GM19324 (cell line): ENCODE measurements around the gene ZFPM1.
"Not testable (repeated sequence)": the region's sequence is repeated elsewhere in the genome, so short reads cannot be mapped to it uniquely, and the experiment has no call there.

Experiments used
- ATAC-seq: cut with Tn5 transposase; IDR thresholded peaks from one replicate; pipeline ENCODE4 v1.9.1; 2021; ENCODE audit warnings: mild to moderate bottlenecking, moderate library complexity; ENCODE audit not compliant: unreplicated experiment, low FRiP score

The ZFPM1 gene

GRCh38 chr16:88477631-88478519 lies 24.8 kb downstream of the ZFPM1 start:
- no peak for ATAC-seq

GRCh38 chr16:88478889-88479792 lies 26.1 kb downstream of the ZFPM1 start:
- no peak for ATAC-seq

DNA sequence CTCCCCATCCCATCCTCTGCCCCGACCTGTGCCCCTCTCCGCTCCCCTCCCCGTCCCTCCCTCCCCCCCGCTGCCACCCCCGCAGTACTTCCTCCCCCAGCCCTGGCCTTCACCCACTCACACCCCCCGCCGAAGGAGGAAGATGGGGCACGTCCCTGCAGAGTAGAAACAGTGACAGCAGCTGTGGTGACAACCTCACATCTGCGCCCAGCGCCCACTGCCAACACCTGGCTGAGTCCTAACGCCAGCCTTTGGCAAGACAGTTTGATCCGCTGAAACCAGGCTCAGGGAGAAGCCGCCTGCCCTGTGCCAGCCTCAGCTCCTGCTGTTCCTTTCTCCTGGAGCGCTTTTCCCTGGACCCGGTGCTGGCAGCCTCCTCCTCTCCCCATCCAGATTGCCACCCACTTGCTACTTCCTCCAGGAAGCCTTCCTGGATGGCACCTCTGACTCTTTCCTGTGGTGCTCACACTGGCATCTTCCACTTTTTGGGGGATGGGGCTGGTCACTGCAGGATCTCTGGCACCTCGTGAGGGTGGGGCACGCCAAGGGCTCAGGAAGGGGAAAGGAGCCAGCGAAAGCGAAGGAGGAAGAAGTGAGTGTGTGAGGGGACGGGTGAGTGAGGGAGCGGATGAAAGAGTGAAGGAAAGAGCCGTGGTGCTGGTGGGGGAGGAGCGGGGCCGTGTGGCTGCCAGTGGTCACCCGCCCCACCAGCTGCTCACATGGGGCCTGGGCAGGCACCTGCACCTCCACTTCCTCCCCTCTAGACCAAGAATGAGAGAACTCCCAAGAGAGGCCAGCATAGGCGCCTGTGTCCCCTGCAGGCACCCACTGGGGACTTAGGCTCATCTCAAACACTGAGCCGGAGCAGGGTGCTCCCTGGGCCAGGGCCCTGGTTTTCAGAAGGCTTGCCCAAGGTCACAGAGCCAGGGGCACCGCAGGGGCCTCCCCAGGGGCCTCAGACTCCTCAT lies 27.0 kb downstream of the ZFPM1 start:
- ATAC-seq: no peak

DNA sequence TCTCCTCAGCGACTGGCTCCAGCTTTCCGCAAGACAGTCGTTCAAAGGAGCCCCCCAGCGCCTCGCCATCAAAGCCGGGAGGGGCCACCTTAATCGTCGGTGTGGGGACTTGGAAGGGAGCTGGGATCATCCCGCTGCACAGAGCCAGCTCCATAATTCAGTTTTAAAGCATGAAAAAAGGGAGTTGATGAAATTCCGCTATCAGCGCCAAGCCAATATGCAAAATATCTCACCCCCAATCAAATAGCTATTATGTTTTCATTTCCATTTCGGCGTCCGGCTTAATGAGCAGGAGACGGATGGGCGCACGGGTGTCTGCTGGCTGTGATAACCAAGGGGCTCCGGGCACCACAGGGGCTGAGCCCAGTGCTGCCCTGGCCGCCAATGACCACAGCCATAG lies 27.7 kb downstream of the ZFPM1 start:
- no peak for ATAC-seq

- no peak for ATAC-seq
These were observed 28.8 kb downstream of the ZFPM1 start for GRCh38 chr16:88481851-88482250.

GRCh38 chr16:88482630-88483391 lies 29.7 kb downstream of the ZFPM1 start:
- ATAC-seq: no peak

DNA sequence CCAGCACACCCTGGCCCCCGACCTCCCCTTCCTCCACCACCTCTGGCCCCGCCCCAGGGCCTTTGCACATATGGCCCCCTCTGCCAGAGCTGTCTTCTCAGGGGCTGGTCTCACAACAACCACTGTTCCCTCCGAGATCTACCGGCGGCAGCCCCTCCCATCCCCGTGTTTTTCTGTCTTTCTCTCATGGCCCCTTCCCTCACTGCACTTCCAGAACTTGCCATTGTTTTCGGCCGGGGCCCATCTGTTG lies 30.2 kb downstream of the ZFPM1 start:
- no peak for ATAC-seq

DNA sequence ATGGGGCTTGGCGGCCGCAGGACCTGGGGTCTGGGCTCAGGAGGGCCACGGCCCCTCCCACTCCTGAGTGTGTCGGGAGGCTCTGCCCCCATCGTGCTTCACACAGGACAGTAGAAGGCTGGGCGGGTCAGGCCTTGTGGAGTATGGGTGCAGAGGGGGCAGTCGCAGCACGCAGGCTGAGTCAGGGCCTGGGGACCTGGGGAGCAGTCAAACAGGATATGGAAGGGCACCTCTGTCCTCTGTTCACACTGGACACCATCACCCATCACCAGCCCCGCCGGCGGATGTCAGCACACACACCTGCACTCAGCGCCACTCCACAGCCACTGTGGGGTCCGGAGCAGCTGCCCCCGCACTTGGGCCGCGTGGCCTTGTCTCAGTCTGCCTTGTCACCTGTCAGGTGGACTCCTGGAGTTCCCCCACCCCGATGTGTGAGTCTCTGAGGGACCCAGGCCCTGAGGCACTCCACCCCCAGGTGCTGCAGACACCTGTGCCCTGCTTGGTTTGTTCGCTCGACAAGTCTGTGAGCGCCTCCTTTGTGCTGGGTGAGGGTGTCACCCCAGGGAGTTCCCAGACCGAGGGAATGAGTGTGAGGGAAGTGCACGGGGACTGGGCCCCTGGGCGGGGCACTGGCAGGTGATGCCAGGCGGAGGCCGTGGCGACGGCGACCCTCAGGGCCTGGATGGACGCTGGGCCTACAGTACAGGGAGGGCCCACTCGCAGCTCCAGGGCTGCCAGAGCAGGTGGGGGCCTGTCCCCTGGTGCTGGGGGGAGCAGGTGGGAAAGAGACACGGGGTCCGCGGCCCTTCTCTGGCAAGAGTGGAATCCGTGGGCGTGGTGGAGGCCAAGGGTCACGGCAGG lies 31.7 kb downstream of the ZFPM1 start:
- no peak for ATAC-seq

DNA sequence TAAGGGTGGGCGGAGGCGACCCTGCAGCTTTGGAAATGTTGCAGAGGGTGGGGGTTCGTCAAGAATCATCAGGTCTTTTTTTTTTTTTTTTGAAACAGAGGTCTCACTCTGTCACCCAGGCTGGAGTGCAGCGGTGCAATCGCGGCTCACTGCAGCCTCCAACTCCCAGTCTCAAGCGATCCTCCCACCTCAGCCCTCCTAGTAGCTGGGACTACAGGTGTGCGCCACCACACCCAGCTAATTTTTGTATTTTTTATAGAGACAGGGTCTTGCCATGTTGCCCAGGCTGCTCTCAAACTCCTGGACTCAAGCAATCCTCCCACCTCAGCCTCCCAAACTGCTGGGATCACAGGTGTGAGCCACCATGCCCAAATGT lies 32.3 kb downstream of the ZFPM1 start:
- ATAC-seq: not testable (repeated sequence)

DNA sequence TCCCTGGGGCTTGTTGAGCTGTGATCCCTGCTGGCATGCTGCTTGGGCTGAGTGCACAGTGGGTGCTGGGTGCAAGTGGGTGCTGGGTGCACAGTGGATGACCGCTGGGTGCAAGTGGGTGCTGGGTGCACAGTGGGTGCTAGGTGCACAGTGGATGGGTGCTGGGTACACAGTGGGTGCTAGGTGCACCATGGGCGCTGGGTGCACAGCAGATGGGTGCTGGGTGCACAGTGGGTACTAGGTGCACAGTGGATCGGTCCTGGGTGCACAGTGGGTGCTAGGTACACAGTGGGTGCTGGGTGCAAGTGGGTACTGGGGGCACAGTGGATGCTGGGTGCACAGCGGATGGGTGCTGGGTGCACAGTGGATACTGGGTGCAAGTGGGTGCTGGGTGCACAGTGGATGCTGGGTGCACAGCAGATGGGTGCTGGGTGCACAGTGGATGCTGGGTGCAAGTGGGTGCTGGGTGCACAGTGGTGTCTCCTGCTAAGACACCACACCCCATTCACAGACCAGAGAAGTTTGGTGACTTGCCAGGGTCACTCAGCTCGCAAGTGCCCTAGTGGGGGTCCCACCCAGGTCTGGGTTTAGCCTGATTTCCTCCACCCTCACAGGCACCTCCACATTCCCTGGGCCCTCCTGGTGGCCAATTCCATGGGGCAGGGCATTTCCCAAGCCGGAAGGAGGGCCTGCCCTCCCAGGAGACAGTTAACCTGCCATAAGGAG lies 33.5 kb downstream of the ZFPM1 start:
- no peak for ATAC-seq

GRCh38 chr16:88487124-88487432 lies 34.0 kb downstream of the ZFPM1 start:
- no peak for ATAC-seq

GRCh38 chr16:88487920-88488851 lies 35.1 kb downstream of the ZFPM1 start:
- ATAC-seq: no peak

- no peak for ATAC-seq
These were observed 36.2 kb downstream of the ZFPM1 start for GRCh38 chr16:88489163-88489741.

GRCh38 chr16:88491001-88491559 lies 38.0 kb downstream of the ZFPM1 start:
- ATAC-seq: no peak

DNA sequence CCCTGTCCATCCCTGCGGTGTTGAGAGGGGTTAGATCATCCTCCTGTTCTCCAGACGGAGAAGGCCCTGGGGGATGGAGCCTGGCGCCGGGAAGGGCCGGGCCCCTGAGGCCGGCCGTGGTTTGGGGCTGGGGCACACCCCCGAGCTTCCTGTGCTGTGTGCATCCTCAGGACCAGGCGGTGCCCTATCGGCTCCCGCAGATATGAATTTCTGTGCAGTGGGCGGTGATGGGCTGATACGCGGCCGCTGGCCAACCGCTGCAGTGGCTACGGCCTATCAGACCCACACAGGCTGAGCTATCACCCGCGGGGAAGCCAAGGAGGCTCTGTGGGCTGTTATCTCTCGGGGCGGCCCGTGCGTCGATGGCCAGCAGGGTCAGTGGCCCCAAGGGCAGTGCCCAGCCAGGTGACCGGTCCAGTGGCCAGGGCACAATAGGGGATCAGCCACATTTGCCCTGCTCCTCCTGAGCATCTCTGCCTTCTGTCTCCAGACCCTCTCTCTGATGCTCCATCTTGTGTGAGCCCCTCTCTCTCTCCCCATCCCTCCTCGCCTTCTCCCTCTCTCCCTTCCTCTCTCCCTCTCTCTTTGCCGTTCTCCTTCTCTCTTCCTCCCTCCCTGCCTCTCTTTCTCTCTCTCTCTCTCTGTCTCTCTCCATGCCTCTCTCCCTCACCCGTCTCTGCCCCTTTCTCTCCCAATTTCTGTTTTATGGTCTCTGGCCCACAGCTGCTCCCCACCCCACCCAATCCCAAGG lies 38.7 kb downstream of the ZFPM1 start:
- ATAC-seq: no peak

DNA sequence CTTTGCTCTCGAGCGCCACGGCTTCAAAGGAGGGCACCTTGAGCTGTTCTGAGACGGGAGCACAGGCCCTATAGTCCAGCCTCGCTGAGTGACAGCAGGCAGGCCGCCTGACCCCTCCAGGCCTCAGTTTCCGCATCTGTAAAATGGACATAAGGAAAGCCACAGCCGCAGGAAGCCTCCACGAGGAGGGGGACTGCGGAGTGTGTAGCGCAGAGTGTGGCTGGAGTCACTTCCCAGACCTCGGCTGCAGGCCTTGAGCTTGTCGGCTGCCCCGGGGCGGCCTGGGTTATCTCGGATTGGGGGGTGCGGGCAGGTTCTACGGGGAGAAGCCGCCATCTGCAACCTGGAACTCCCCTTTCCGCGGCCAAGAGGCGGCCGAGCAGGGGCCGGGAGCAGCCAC lies 40.8 kb downstream of the ZFPM1 start:
- ATAC-seq: no peak
